ENCODE measurements around the gene NLRC4. TPM values are rescaled to one million over a fixed set of nuclear protein-coding genes. Genes with fewer than 3 reads are reported as not detected.

NLRC4 gene
- total and polyA plus RNA-seq, 2 of the 4 experiments (the other 2 are of a cell fraction): not detected

- CTCF ChIA-PET: no interaction called here
- ATAC-seq (ENCODE audit: low read depth) (no peak), DNase-seq (no peak)
- Histone ChIP-seq H3K9me1 (ENCODE audit: insufficient read depth, low read length) (no peaks in the 10 kb centered on the region), H3K27ac (ENCODE audit: insufficient read depth, low read length) (no peak overlapping the region), H3K9me3 (ENCODE audit: control insufficient read depth, insufficient read depth, low read length) (no peaks in the 10 kb centered on the region), H3K4me1 (ENCODE audit: control insufficient read depth, insufficient read depth, low read length) (no peaks in the 10 kb centered on the region), H4K8ac (ENCODE audit: low read depth in 2 of 2, low read length in 2 of 2) (no peak overlapping the region), H3K18ac (ENCODE audit: low read depth, low read length) (no peak overlapping the region), H2AK9ac (replicated peaks; ENCODE audit: low read depth, low read length, poor library complexity) (no peak overlapping the region), H2BK120ac (ENCODE audit: low read depth, low read length) (no peak overlapping the region), H3K79me1 (ENCODE audit: low read depth in 1 of 2, low read length in 2 of 2) (no peaks in the 10 kb centered on the region), H4K91ac (ENCODE audit: insufficient read depth, low read depth, low read length) (no peak overlapping the region), H3K56ac (ENCODE audit: extremely low read depth, insufficient read depth, low read length) (no peak overlapping the region), H2BK20ac (ENCODE audit: low read depth, low read length) (no peak overlapping the region), H4K5ac (ENCODE audit: low read depth, low read length) (no peak overlapping the region), H2BK5ac (ENCODE audit: low read depth, low read length, poor library complexity, severe bottlenecking) (no peak overlapping the region), H3K9ac (ENCODE audit: low read depth, low read length) (no peak overlapping the region), H2BK15ac (ENCODE audit: low read depth, low read length) (no peak overlapping the region), H2AFZ (replicated peaks; ENCODE audit: low read length, poor library complexity) (no peak overlapping the region), H3K23ac (ENCODE audit: low read depth, low read length) (no peak overlapping the region), H3K27me3 (ENCODE audit: control insufficient read depth, insufficient read depth, low read length) (no peaks in the 10 kb centered on the region), H3K14ac (replicated peaks; ENCODE audit: low read depth, low read length) (no peak overlapping the region), H3K4ac (ENCODE audit: low read depth, low read length) (no peak overlapping the region), H3K4me2 (ENCODE audit: low read depth, low read length) (no peak overlapping the region), H4K20me1 (ENCODE audit: insufficient read depth, low read length) (no peaks in the 10 kb centered on the region), H2AK5ac (ENCODE audit: low read depth, low read length) (no peak overlapping the region), H3K4me3 (ENCODE audit: insufficient read depth, low read depth, low read length) (no peak overlapping the region), H3K36me3 (ENCODE audit: control insufficient read depth, insufficient read depth, low read length) (no peaks in the 10 kb centered on the region)
- TF ChIP-seq MXI1 (IDR thresholded peaks at IDR 0.05; ENCODE audit: borderline replicate concordance, low read depth, low read length) (no peak), BHLHE40 (IDR thresholded peaks at IDR 0.05; ENCODE audit: low read depth, low read length) (no peak), RFX5 (IDR thresholded peaks at IDR 0.05; ENCODE audit: low read depth, low read length) (no peak)
- TF ChIP-seq, protein P1, sequence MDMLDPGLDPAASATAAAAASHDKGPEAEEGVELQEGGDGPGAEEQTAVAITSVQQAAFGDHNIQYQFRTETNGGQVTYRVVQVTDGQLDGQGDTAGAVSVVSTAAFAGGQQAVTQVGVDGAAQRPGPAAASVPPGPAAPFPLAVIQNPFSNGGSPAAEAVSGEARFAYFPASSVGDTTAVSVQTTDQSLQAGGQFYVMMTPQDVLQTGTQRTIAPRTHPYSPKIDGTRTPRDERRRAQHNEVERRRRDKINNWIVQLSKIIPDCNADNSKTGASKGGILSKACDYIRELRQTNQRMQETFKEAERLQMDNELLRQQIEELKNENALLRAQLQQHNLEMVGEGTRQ (IDR thresholded peaks at IDR 0.05; ENCODE audit: low read depth, low read length): no peak
- WGBS, 2 experiments (ENCODE audit: extremely low coverage in 2 of 2, insufficient read length in 1 of 2): no CpG with 5 or more reads among the region's 2 CpGs
- BruUV-seq (replicated peaks): no TSS peak
- dilution Hi-C loops (cut with HindIII; ENCODE audit: low sequenced_read_pairs, unreplicated experiment) (no loop called here), intact Hi-C loops (cut with micrococcal nuclease) (no loop called here), in situ Hi-C loops (cut with MboI; ENCODE audit: low sequenced_read_pairs) (no loop called here)
- POLR2A ChIA-PET (ENCODE audit: unreplicated experiment): no interaction called here
Observed at GRCh38 chr2:32237996-32238395, 26.7 kb downstream of the NLRC4 start.
